GM18951 (cell line): Measurements from ENCODE around the gene SKP2.

Source experiments
- POLR2A ChIP-seq: IDR thresholded peaks from 4 replicates; pipeline ENCODE4 v1.6.1; 2011; ENCODE audit warnings: mild to moderate bottlenecking; ENCODE audit not compliant: insufficient read length, insufficient read depth; ENCODE audit errors: extremely low read depth
- in situ Hi-C: fragments of 300-500 bp; cut with MboI; formaldehyde crosslinking; loops from one replicate; pipeline ENCODE4 v1.12.0; 2022; ENCODE audit warnings: low sequenced_read_pairs, mixed read lengths, inconsistent platforms; ENCODE audit not compliant: unreplicated experiment

Gene SKP2

GRCh38 chr5:36150676-36151433 is 1.1 kb upstream of the SKP2 start:
- TF ChIP-seq POLR2A = no peak
- in situ Hi-C loops = no loop called here

- no peak for TF ChIP-seq POLR2A
Measured at GRCh38 chr5:36152324-36153297, 700 bp downstream of the SKP2 start.

GRCh38 chr5:36153298-36153677 is 1.4 kb downstream of the SKP2 start:
- TF ChIP-seq POLR2A = no peak
- in situ Hi-C loops = no loop called here

More at GRCh38 chr5:36152324-36153297, 700 bp downstream of the SKP2 start:
- in situ Hi-C loops = no loop called here

GRCh38 chr5:36153726-36154125 is 1.8 kb downstream of the SKP2 start:
- TF ChIP-seq POLR2A = no peak
- in situ Hi-C loops = no loop called here

GRCh38 chr5:36155291-36155690 is 3.4 kb downstream of the SKP2 start:
- TF ChIP-seq POLR2A = no peak

GRCh38 chr5:36156121-36156601 is 4.2 kb downstream of the SKP2 start:
- TF ChIP-seq POLR2A = no peak
- in situ Hi-C loops = no loop called here

More at GRCh38 chr5:36155291-36155690, 3.4 kb downstream of the SKP2 start:
- in situ Hi-C loops = no loop called here

GRCh38 chr5:36156619-36157018 is 4.7 kb downstream of the SKP2 start:
- in situ Hi-C loops = no loop called here
- TF ChIP-seq POLR2A = no peak

- no peak for TF ChIP-seq POLR2A
- in situ Hi-C loops = no loop called here
Measured at GRCh38 chr5:36158144-36158543, 6.2 kb downstream of the SKP2 start.

- no peak for TF ChIP-seq POLR2A
- in situ Hi-C loops = no loop called here
Measured at GRCh38 chr5:36160617-36161016, 8.7 kb downstream of the SKP2 start.

GRCh38 chr5:36161361-36161760 is 9.4 kb downstream of the SKP2 start:
- in situ Hi-C loops = no loop called here

GRCh38 chr5:36162810-36163486 is 11.0 kb downstream of the SKP2 start:
- no peak for TF ChIP-seq POLR2A
- in situ Hi-C loops = no loop called here

More at GRCh38 chr5:36161361-36161760, 9.4 kb downstream of the SKP2 start:
- TF ChIP-seq POLR2A = no peak

GRCh38 chr5:36164461-36164860 is 12.6 kb downstream of the SKP2 start:
- TF ChIP-seq POLR2A = no peak
- in situ Hi-C loops = no loop called here

- no peak for TF ChIP-seq POLR2A
- in situ Hi-C loops = no loop called here
Measured at GRCh38 chr5:36168737-36169136, 16.8 kb downstream of the SKP2 start.
